ENCODE measurements around the gene ADAMTS9.

ADAMTS9 gene

GRCh38 chr3:64681015-64681414 is 6.8 kb downstream of the ADAMTS9 start:
- no peak overlapping the region for H3K9ac ChIP-seq (ENCODE audit: low read length)
- peaks cover 7% of the 10 kb centered on the region; the same call in 1 of the 2 replicates for H3K4me1 ChIP-seq (ENCODE audit: low read length)
- TF ChIP-seq EZH2phosphoT487 (IDR thresholded peaks at IDR 0.05; ENCODE audit: low read depth) = no peak
- TF ChIP-seq, protein P1, sequence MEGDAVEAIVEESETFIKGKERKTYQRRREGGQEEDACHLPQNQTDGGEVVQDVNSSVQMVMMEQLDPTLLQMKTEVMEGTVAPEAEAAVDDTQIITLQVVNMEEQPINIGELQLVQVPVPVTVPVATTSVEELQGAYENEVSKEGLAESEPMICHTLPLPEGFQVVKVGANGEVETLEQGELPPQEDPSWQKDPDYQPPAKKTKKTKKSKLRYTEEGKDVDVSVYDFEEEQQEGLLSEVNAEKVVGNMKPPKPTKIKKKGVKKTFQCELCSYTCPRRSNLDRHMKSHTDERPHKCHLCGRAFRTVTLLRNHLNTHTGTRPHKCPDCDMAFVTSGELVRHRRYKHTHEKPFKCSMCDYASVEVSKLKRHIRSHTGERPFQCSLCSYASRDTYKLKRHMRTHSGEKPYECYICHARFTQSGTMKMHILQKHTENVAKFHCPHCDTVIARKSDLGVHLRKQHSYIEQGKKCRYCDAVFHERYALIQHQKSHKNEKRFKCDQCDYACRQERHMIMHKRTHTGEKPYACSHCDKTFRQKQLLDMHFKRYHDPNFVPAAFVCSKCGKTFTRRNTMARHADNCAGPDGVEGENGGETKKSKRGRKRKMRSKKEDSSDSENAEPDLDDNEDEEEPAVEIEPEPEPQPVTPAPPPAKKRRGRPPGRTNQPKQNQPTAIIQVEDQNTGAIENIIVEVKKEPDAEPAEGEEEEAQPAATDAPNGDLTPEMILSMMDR (IDR thresholded peaks at IDR 0.05; ENCODE audit: low read depth, low read length) = no peak
- H3K27me3 ChIP-seq (ENCODE audit: low read depth, low read length) = no peaks in the 10 kb centered on the region
- no peak overlapping the region for H3K4me2 ChIP-seq (ENCODE audit: low read length)
- no peak overlapping the region for H3K4me3 ChIP-seq (ENCODE audit: low read length)
- no peaks in the 10 kb centered on the region for H3K9me3 ChIP-seq (ENCODE audit: insufficient read depth, low read length)
- H3K36me3 ChIP-seq (replicated peaks; ENCODE audit: low read depth, low read length) = no peaks in the 10 kb centered on the region
- H2AFZ ChIP-seq (ENCODE audit: low read depth, low read length) = no peak overlapping the region
- H3K79me2 ChIP-seq (ENCODE audit: low read length) = no peaks in the 10 kb centered on the region
- H3K27ac ChIP-seq (ENCODE audit: low read length) = no peak overlapping the region
- H4K20me1 ChIP-seq (ENCODE audit: insufficient read depth, low read length) = no peaks in the 10 kb centered on the region

GRCh38 chr3:64680334-64680733 is 7.5 kb downstream of the ADAMTS9 start:
- Histone ChIP-seq H2AFZ (ENCODE audit: low read depth, low read length) (no peak overlapping the region), H3K79me2 (ENCODE audit: low read length) (no peaks in the 10 kb centered on the region), H3K4me2 (ENCODE audit: low read length) (no peak overlapping the region), H3K4me3 (ENCODE audit: low read length) (no peak overlapping the region), H3K9ac (ENCODE audit: low read length) (no peak overlapping the region), H3K4me1 (ENCODE audit: low read length) (peaks cover 7% of the 10 kb centered on the region; the same call in 1 of the 2 replicates), H3K9me3 (ENCODE audit: insufficient read depth, low read length) (no peaks in the 10 kb centered on the region), H3K27ac (ENCODE audit: low read length) (no peak overlapping the region), H4K20me1 (ENCODE audit: insufficient read depth, low read length) (no peaks in the 10 kb centered on the region), H3K36me3 (replicated peaks; ENCODE audit: low read depth, low read length) (no peaks in the 10 kb centered on the region), H3K27me3 (ENCODE audit: low read depth, low read length) (no peaks in the 10 kb centered on the region)
- no peak for TF ChIP-seq EZH2phosphoT487 (IDR thresholded peaks at IDR 0.05; ENCODE audit: low read depth)
- TF ChIP-seq, protein P1 (IDR thresholded peaks at IDR 0.05; ENCODE audit: low read depth, low read length) = no peak

DNA sequence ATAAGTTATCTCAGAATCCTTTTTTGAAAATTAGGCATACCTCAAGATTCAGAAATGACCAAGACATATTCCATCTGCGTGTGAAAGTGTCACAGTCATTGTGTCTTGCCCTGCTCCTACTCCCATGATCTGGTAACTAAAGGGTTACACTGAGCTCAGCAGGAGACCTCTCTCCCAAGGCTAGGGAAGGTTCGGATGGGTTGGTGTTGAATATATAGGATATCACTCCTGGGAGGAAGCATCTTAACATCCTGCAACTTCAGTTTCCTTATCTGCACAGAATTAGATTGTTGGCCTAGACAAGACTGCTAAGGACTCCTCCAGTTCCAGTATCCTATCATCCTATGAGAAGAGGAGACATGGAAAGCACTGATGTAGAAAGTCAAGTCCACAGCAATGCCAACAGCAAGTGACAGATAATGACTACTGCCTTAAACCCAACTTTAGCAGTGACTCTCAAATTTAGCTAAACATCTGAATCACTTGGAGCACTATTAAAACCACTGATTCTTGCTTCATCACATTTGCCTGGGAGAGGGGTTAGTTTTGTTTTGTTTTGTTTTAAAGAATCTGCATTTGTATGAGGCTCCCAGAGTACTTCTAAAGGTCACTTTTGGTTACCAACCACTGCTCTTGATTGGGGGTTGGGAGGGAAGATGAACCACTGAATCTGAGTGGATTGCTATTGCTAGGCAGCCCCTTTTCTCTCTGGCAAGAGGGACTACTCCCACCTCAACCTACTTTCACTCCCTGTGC is 9.7 kb downstream of the ADAMTS9 start:
- Histone ChIP-seq H3K9ac (ENCODE audit: low read length) (no peak overlapping the region), H2AFZ (ENCODE audit: low read depth, low read length) (no peak overlapping the region), H3K27me3 (ENCODE audit: low read depth, low read length) (no peaks in the 10 kb centered on the region), H3K79me2 (ENCODE audit: low read length) (no peaks in the 10 kb centered on the region), H3K4me3 (ENCODE audit: low read length) (no peak overlapping the region), H3K9me3 (ENCODE audit: insufficient read depth, low read length) (no peaks in the 10 kb centered on the region), H4K20me1 (ENCODE audit: insufficient read depth, low read length) (no peaks in the 10 kb centered on the region), H3K27ac (ENCODE audit: low read length) (no peak overlapping the region), H3K4me2 (ENCODE audit: low read length) (no peak overlapping the region), H3K36me3 (replicated peaks; ENCODE audit: low read depth, low read length) (no peaks in the 10 kb centered on the region), H3K4me1 (ENCODE audit: low read length) (peaks cover 4% of the 10 kb centered on the region; the same call in 1 of the 2 replicates)
- TF ChIP-seq, protein P1 (IDR thresholded peaks at IDR 0.05; ENCODE audit: low read depth, low read length) = no peak
- no peak for TF ChIP-seq EZH2phosphoT487 (IDR thresholded peaks at IDR 0.05; ENCODE audit: low read depth)

DNA sequence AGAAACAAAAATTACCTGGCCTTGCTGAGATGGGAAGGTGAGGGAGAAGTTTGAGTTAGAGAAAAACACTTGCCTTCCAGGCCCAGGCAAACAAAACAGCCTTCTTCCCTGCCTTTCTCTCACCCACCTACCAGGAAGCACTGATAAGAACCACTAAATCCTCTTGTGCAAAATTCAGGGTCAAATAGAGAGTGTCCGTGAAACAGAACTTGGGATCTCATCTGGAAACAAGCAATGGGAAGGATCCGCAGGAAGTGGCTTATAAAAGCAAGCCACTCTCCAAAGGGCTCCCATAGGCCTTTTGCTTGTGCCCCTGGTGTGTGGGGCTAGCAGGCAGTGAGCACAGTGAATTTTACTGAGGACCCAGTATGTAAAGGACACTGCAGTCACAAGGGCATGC is 11.0 kb downstream of the ADAMTS9 start:
- Histone ChIP-seq H3K4me1 (ENCODE audit: low read length) (no peaks in the 10 kb centered on the region), H3K9ac (ENCODE audit: low read length) (no peak overlapping the region), H3K27ac (ENCODE audit: low read length) (no peak overlapping the region), H3K79me2 (ENCODE audit: low read length) (no peaks in the 10 kb centered on the region), H3K9me3 (ENCODE audit: insufficient read depth, low read length) (no peaks in the 10 kb centered on the region), H2AFZ (ENCODE audit: low read depth, low read length) (no peak overlapping the region), H3K27me3 (ENCODE audit: low read depth, low read length) (no peaks in the 10 kb centered on the region), H3K4me2 (ENCODE audit: low read length) (no peak overlapping the region), H4K20me1 (ENCODE audit: insufficient read depth, low read length) (no peaks in the 10 kb centered on the region), H3K36me3 (replicated peaks; ENCODE audit: low read depth, low read length) (no peaks in the 10 kb centered on the region), H3K4me3 (ENCODE audit: low read length) (no peak overlapping the region)
- TF ChIP-seq EZH2phosphoT487 (IDR thresholded peaks at IDR 0.05; ENCODE audit: low read depth) = no peak
- TF ChIP-seq, protein P1 (IDR thresholded peaks at IDR 0.05; ENCODE audit: low read depth, low read length) = no peak

Data from OCI-LY3 (cell line).